LNCaP clone FGC (cell line): ENCODE data around the gene BHLHE40.

Experiments
- DNase-seq: peaks from one replicate; pipeline ENCODE4 v3.0.0-alpha.2; 2011; ENCODE audit warnings: low read depth
- H3K4me3 ChIP-seq: 2 replicates; pipeline ENCODE4 v1.5.1; 2011; ENCODE audit warnings: mild to moderate bottlenecking, low read depth, low read length, control low read depth
- TF ChIP-seq, protein P1 (sequence below): IDR thresholded peaks from 2 replicates; pipeline ENCODE4 v1.5.1; 2012; ENCODE audit warnings: mild to moderate bottlenecking; ENCODE audit not compliant: control insufficient read depth, insufficient read depth; ENCODE audit errors: extremely low read depth

BHLHE40 gene

DNA sequence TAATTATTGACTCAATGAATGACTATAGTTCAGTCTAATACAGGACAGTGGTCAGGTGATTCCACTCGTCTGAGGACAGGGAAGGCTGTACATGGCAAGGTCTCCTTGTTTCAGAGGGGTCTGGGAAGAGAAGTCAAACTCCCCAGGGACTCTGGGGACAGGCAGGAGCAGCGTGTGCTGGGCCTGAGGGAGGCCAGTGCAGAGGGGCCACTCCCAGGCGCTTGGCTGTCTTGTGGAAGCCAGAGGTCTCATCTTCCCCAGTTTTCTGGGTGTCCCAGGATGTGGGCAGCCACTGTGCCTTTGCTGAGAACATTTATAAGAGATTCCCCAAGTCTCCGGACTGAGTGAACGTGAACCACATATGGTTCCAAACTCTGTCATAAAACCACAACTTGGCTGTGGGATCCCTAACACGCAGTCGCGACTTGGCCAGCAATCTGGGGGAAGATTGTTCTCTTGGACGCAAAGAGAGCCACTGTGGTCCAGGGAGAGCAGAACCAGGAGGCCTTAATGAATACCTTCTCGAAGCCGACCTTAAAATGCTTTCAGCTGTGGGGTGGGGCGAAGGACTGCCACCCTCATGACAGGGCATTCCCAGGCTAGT, 30.4 kb downstream of the BHLHE40 start:
- TF ChIP-seq, protein P1, sequence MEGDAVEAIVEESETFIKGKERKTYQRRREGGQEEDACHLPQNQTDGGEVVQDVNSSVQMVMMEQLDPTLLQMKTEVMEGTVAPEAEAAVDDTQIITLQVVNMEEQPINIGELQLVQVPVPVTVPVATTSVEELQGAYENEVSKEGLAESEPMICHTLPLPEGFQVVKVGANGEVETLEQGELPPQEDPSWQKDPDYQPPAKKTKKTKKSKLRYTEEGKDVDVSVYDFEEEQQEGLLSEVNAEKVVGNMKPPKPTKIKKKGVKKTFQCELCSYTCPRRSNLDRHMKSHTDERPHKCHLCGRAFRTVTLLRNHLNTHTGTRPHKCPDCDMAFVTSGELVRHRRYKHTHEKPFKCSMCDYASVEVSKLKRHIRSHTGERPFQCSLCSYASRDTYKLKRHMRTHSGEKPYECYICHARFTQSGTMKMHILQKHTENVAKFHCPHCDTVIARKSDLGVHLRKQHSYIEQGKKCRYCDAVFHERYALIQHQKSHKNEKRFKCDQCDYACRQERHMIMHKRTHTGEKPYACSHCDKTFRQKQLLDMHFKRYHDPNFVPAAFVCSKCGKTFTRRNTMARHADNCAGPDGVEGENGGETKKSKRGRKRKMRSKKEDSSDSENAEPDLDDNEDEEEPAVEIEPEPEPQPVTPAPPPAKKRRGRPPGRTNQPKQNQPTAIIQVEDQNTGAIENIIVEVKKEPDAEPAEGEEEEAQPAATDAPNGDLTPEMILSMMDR, result no peak

DNA sequence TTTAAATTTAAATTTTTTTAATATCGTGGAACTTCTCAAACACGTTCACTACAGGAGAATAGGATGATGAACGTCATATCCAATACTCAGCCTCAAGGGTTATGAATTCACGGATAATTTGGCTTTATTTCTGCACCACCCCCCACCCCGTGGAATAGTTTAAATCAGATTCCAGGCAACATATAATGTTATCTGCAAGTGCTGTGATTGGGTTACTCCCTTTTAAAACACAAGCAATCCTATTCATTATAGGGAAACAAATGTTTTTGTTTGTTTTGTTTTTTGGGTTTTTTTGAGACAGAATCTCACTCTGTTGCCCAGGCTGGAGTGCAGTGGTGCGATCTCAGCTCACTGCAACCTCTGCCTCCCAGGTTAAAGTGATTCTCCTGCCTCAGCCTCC, 30.9 kb downstream of the BHLHE40 start:
- TF ChIP-seq, protein P1, result no peak

More for the DNA sequence above, 30.4 kb downstream of the BHLHE40 start:
- no peak overlapping the region for H3K4me3 ChIP-seq
- no peak for DNase-seq

DNA sequence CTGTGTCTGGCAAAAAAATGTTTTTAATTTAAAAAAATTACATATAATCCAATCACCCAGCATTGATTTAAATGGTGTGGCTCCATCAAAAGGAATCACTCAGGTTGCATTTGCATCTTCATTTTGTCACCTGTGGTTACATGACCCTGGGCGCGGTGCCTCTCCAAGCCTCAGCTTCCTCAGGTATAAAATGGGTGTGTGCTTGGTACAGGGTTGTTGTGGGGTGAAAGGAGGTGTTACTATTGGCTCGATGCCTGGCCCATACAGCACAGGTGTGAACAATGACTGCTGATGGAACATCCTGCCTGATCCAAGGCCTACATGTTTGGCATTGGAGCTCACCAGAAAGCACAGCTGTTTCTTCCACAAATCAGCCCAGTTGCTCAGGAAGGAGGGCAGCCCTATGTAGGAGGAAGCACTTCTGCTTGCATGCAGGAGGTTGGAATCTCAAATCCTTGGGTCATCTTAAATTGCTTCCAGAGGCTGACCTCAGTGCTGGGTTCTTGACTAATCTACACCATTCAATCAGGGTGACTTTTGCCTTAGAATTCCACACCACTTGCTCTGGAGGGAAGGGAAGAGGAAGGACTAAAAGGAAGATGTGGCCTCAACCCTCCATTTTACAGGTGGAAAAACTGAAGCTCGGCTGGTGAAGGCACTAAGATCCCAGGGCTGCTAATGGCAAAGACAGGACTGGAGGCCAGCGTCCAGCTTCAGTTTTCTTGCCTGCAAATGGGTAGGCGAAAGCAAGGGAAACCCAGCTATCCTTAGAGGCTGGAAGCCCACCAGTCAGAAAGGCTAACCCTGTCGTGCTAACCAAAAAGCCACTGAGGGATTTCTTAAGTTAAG, 31.7 kb downstream of the BHLHE40 start:
- H3K4me3 ChIP-seq, result no peak overlapping the region
- TF ChIP-seq, protein P1, result no peak
- no peak for DNase-seq

More for the DNA sequence above, 30.9 kb downstream of the BHLHE40 start:
- no peak overlapping the region for H3K4me3 ChIP-seq
- DNase-seq, result no peak

DNA sequence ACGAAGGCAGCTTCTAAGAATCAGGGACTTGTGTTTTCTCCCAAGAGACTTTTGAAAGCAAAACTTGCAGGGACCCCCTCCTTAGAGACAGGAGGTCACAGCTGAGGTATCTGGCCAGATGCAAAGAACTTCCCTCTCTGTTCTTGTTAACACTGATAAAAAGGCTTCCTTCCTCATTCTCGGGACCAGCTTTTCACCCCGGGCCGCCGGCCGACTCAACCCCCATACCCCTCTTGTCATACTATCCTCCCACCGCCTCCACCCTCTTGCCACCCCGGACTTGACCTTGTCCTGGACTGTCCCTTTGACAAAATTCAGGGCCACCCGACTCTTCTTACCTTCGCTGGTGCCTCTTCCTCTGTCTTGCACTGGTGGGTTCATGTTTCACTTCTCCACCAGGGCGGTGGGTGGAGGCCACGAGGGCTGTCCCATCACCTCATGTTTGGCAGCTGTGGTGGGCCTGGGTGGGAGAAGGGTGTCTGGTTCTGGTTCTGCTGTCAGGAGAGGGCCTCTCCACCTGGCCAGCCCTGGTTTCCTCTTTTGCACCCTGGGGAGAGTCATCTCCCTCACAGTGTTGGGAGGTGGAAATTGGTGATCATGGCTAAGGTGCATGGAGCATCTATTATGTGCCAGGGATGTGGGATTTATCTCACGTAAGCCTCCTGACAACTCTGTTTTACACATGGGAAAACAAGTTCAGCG, 32.5 kb downstream of the BHLHE40 start:
- H3K4me3 ChIP-seq, result no peak overlapping the region
- DNase-seq, result no peak
- TF ChIP-seq, protein P1, result no peak

DNA sequence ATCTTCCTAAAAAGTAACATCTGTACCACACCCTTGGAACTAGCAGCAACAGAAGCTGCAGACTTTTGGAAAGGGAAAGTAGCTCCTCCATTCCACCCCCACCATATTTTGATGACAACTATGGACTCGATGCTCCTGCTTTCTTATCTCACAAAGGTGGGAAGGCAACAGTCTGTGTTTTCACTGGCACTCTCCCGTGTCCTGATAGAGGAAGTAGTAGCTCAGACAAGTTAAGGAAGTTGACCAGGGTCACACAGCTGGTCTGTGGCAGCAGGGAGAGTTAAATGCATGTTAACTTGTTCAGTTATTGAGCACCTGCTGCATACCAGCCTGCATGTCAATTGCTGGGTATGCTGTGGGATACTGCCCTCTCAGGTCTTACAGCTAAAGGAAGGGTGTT, 33.1 kb downstream of the BHLHE40 start:
- TF ChIP-seq, protein P1, result no peak
- DNase-seq, result no peak
- no peak overlapping the region for H3K4me3 ChIP-seq

DNA sequence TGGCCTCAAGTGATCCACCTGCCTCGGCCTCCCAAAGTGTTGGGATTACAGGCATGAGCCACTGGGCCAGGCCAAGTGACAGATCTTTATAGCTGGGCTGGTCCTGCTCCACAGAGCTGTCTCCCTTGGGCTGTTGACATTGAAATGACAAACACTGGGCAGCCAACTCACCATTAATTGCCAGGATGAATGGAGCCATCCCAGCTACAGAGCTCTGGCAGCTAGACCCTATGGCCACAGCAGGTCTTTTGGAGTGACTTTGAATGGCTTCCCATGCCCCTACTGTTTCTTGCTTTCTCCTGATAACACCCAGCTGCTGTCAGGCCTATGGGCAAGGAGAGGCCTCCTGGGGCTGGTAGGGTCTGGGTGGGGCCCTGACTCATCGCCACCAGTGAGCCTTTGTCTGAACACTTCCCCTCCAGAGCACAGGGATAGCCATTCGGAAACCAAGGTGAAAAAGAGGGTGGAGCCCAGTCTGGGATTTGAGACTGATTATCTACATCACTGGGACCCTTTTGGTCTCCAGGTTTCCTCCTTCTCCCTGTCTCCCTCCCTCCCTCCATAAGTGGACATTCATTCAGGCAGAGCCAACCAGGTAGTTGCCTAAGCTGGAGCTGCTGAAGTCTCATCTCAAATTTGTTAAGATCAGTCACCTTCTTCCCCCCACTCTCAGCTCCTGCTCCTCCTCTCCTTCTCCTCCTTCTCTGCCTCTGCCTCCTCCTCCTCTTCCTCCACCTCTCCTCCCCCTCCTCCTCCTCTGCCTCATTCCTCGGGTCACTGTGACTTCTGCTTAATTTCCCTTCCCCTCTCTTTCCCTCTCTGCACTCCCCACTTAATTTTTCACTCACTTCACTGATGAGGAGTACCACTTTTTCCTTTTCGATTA, 34.0 kb downstream of the BHLHE40 start:
- H3K4me3 ChIP-seq, result no peak overlapping the region
- no peak for DNase-seq
- TF ChIP-seq, protein P1, result no peak
